Spleen (tissue), 11 donors: ENCODE measurements around the gene ANO7. TPM values are rescaled to one million over a fixed set of nuclear protein-coding genes. Genes with fewer than 3 reads are reported as not detected.

Experiments
- DNase-seq: peaks from one replicate; pipeline ENCODE4 v3.0.0-alpha.2; 2020
- H3K27ac ChIP-seq, 8 donors: fragments of 200-600 bp; sonication (generic) in 7 of 8; 1 replicate in 4 of 8; 2 replicates in 4 of 8; pipeline versions ENCODE4 v1.5.0 to v1.8.0; 2016 to 2021; ENCODE audit warnings: inconsistent platforms in 4 of 8, mild to moderate bottlenecking in 4 of 8, moderate library complexity in 1 of 8
- H3K27me3 ChIP-seq, 7 donors: fragments of 200-600 bp; sonication (generic) in 6 of 7; replicated peaks in 1 of 7; 1 replicate in 4 of 7; 2 replicates in 3 of 7; pipeline versions ENCODE4 v1.5.0 to v1.8.0; 2016 to 2021; ENCODE audit warnings: inconsistent platforms in 3 of 7, mild to moderate bottlenecking in 1 of 7
- H3K36me3 ChIP-seq, 6 donors: fragments of 200-600 bp; sonication (generic) in 5 of 6; 1 replicate in 4 of 6; 2 replicates in 2 of 6; pipeline versions ENCODE4 v1.5.0 to v1.8.0; 2016 to 2021; ENCODE audit warnings: inconsistent platforms in 2 of 6
- H3K4me1 ChIP-seq, 6 donors: fragments of 200-600 bp; sonication (generic) in 5 of 6; 1 replicate in 3 of 6; 2 replicates in 3 of 6; pipeline versions ENCODE4 v1.5.0 to v1.8.0; 2016 to 2021; ENCODE audit warnings: inconsistent platforms in 3 of 6
- H3K4me3 ChIP-seq, 8 donors: fragments of 200-600 bp; sonication (generic) in 7 of 8; 1 replicate in 4 of 8; 2 replicates in 4 of 8; pipeline versions ENCODE4 v1.5.0 to v1.8.0; 2016 to 2021; ENCODE audit warnings: inconsistent platforms in 4 of 8, mild to moderate bottlenecking in 4 of 8, moderate library complexity in 2 of 8
- H3K9me3 ChIP-seq, 8 donors: fragments of 200-600 bp; sonication (generic) in 7 of 8; 1 replicate in 4 of 8; 2 replicates in 4 of 8; pipeline versions ENCODE4 v1.5.0 to v1.8.0; 2016 to 2021; ENCODE audit warnings: inconsistent platforms in 4 of 8
- CTCF ChIP-seq, 11 experiments: fragments of 200-600 bp in 7 of 11; fragments of 450-650 bp in 4 of 11; sonication (generic) in 4 of 11; IDR thresholded peaks in 8 of 11; conservative IDR thresholded peaks in 3 of 11; 1 replicate in 7 of 11; 2 replicates in 4 of 11; pipeline versions ENCODE4 v1.4.0 to v1.8.0; 2016 to 2021; ENCODE audit warnings: antibody characterized with exemption in 11 of 11, inconsistent platforms in 4 of 11, mild to moderate bottlenecking in 1 of 11
- POLR2A ChIP-seq, 3 donors: fragments of 450-650 bp; IDR thresholded peaks; one replicate each; pipeline ENCODE4 v1.5.1; 2017; ENCODE audit warnings: antibody characterized with exemption in 3 of 3, mild to moderate bottlenecking in 1 of 3
- POLR2AphosphoS5 ChIP-seq, 3 donors: sonication (generic); formaldehyde crosslinking; IDR thresholded peaks; one replicate each; pipeline ENCODE4 v1.5.1; 2017; ENCODE audit warnings: antibody characterized with exemption in 3 of 3
- WGBS, 5 donors: extraction: QIAGEN DNeasy Blood & Tissue Kit in 3 of 5; methylation state at CpG; one replicate each; pipeline versions ENCODE4 v1.1.5 to v1.1.7; 2013 to 2018; 5-methylcytosine and 5-hydroxymethylcytosine counted together
- intact Hi-C: fragments of 100-400 bp; cut with DNase I; formaldehyde crosslinking; loops from one replicate; pipeline ENCODE4 v1.15.0; 2023; ENCODE audit warnings: low total_unique reads
- polyA plus RNA-seq, 3 donors: library from polyadenylated mRNA; stranded (reverse); fragments of 200-250 nt; gene quantifications; one replicate each; pipeline ENCODE4 v1.2.1, GENCODE V29; 2013
- total RNA-seq, 7 donors: library from RNA; depleted of rRNA in 3 of 7; stranded (reverse); fragments of >200 nt in 3 of 7; fragmentation: NEBNext Ultra II Directional in 4 of 7; extraction: Animal tissue kit (Norgen Biotek cat#: 25700) in 4 of 7; gene quantifications; one replicate each; pipeline versions ENCODE4 v1.1.0 to v1.2.1, GENCODE V29; 2016 to 2021
- donor health status: healthy with polysubstance abuse.
- donor health status: DM: no; HTN: no; CAD: no; lungs with moderate emphysema.
- donor health status: DM: no; HTN: no; CAD: no.
- donor health status: Bipolar disorder and iron deficiency.
- donor health status: healthy.
- donor health status: DM: no; HTN: no; CAD: no.
- donor health status: DM: yes; HTN: yes; CAD: no.

The ANO7 gene
- total and polyA plus RNA-seq, 10 donors = 0.46 to 3.5 (median 2.4) TPM

- intact Hi-C loops = no loop called here
- H3K4me1 ChIP-seq = peaks cover 3 to 36% (median 23%) of the 10 kb centered on the region in 6 donors
- WGBS, 5 donors = 44 to 65% (median 49%) methylated on average over 19 to 23 of the region's 23 CpGs
- peaks cover 0 to 34% (median 22%) of the 10 kb centered on the region in 6 donors for H3K36me3 ChIP-seq
- no peak overlapping the region for H3K27ac ChIP-seq
- no peaks in the 10 kb centered on the region for H3K9me3 ChIP-seq
- H3K4me3 ChIP-seq = no peak overlapping the region
- peaks cover 0 to 6% (median 0%) of the 10 kb centered on the region in 7 donors for H3K27me3 ChIP-seq
- TF ChIP-seq POLR2AphosphoS5 (IDR thresholded peaks at IDR 0.05) = no peak
- TF ChIP-seq POLR2A (IDR thresholded peaks at IDR 0.05) = no peak
- TF ChIP-seq CTCF (IDR thresholded peaks at IDR 0.05 in 8 of 11, conservative IDR thresholded peaks at IDR 0.05 in 3 of 11) = no peak
- DNase-seq = peak; percentile 69
These were observed 34.9 kb downstream of the ANO7 start for GRCh38 chr2:241223211-241224017.

- WGBS, 5 donors = 53 to 75% (median 59%) methylated on average over 17 to 26 of the region's 26 CpGs
- H3K9me3 ChIP-seq = no peaks in the 10 kb centered on the region
- H3K27ac ChIP-seq = no peak overlapping the region
- no peak overlapping the region for H3K4me3 ChIP-seq
- peaks cover 0 to 42% (median 30%) of the 10 kb centered on the region in 6 donors for H3K36me3 ChIP-seq
- peaks cover 0 to 34% (median 19%) of the 10 kb centered on the region in 6 donors for H3K4me1 ChIP-seq
- H3K27me3 ChIP-seq = peaks cover 0 to 6% (median 0%) of the 10 kb centered on the region in 7 donors
- TF ChIP-seq CTCF (IDR thresholded peaks at IDR 0.05 in 8 of 11, conservative IDR thresholded peaks at IDR 0.05 in 3 of 11) = no peak
- TF ChIP-seq POLR2AphosphoS5 (IDR thresholded peaks at IDR 0.05) = peak in 2 of 3 donors; percentile 51 to 64
- TF ChIP-seq POLR2A (IDR thresholded peaks at IDR 0.05) = no peak
- intact Hi-C loops = no loop called here
- peak; percentile 71 for DNase-seq
These were observed 35.8 kb downstream of the ANO7 start for GRCh38 chr2:241224018-241224850.

- Histone ChIP-seq H3K36me3 (peaks cover 0 to 49% (median 37%) of the 10 kb centered on the region in 6 donors), H3K27ac (no peak overlapping the region), H3K9me3 (no peaks in the 10 kb centered on the region), H3K27me3 (peaks cover 0 to 6% (median 0%) of the 10 kb centered on the region in 7 donors), H3K4me1 (peaks cover 0 to 41% (median 22%) of the 10 kb centered on the region in 6 donors), H3K4me3 (no peak overlapping the region)
- peak; percentile 31 for DNase-seq
- intact Hi-C loops = no loop called here
- no peak for TF ChIP-seq POLR2AphosphoS5 (IDR thresholded peaks at IDR 0.05)
- no peak for TF ChIP-seq CTCF (IDR thresholded peaks at IDR 0.05 in 8 of 11, conservative IDR thresholded peaks at IDR 0.05 in 3 of 11)
- TF ChIP-seq POLR2A (IDR thresholded peaks at IDR 0.05) = no peak
- 83 to 91% (median 85%) methylated on average over 8 of the region's 8 CpGs for WGBS, 5 donors
These were observed 36.5 kb downstream of the ANO7 start for GRCh38 chr2:241224851-241225438.
